H1 (cell line): ENCODE measurements around the gene CLP1. TPM values are rescaled to one million over a fixed set of nuclear protein-coding genes. Genes with fewer than 3 reads are reported as not detected.
A peak's percentile ranks its signal among the peaks of the same experiment; 100 is the strongest.

Experiments
- CTCF ChIA-PET: fragments of 300-600 bp; sonication (Branson Sonifier 250); formaldehyde crosslinking; loops from one replicate; lab custom pipeline; 2021; ENCODE audit not compliant: partially characterized antibody; lab: Charles Lee
- POLR2A ChIA-PET: fragments of 300-600 bp; sonication (Branson Sonifier 250); formaldehyde crosslinking; loops from one replicate; lab custom pipeline; 2021; ENCODE audit warnings: inconsistent platforms; ENCODE audit not compliant: partially characterized antibody; lab: Charles Lee
- DNase-seq, 2 experiments: peaks; one replicate each; pipeline versions ENCODE4 v3.0.0 to v3.0.0-alpha.2; 2010 to 2022; ENCODE audit warnings: low spot score in 2 of 2, low read depth in 1 of 2, mixed read lengths in 1 of 2
- FAIRE-seq: peaks from 2 replicates; lab custom pipeline; 2011; peaks lifted over from hg19 to GRCh38; lab: Jason Lieb, UNC
- H2AFZ ChIP-seq: 2 replicates; pipeline ENCODE4 v1.8.1; 2012; ENCODE audit warnings: low read length, inconsistent platforms
- H2AK5ac ChIP-seq: 2 replicates; pipeline ENCODE4 v1.6.1; 2013; ENCODE audit warnings: low read depth, low read length
- H2BK120ac ChIP-seq: replicated peaks from 2 replicates; pipeline ENCODE3; 2013; ENCODE audit warnings: low read depth, low read length, inconsistent platforms
- H2BK12ac ChIP-seq: 2 replicates; pipeline ENCODE4 v1.6.1; 2013; ENCODE audit warnings: low read depth, low read length
- H2BK15ac ChIP-seq: 2 replicates; pipeline ENCODE4 v1.6.1; 2013; ENCODE audit warnings: low read length
- H2BK20ac ChIP-seq: 2 replicates; pipeline ENCODE4 v1.6.1; 2013; ENCODE audit warnings: low read length
- H2BK5ac ChIP-seq: 2 replicates; pipeline ENCODE4 v1.6.1; 2013; ENCODE audit warnings: low read depth, low read length
- H3K14ac ChIP-seq: 2 replicates; pipeline ENCODE4 v1.6.1; 2013; ENCODE audit warnings: inconsistent platforms; ENCODE audit not compliant: insufficient read length
- H3K18ac ChIP-seq: 2 replicates; pipeline ENCODE4 v1.6.1; 2013; ENCODE audit warnings: low read length; ENCODE audit errors: extremely low read depth
- H3K23ac ChIP-seq: 2 replicates; pipeline ENCODE4 v1.6.1; 2013; ENCODE audit warnings: inconsistent platforms; ENCODE audit not compliant: insufficient read length
- H3K23me2 ChIP-seq: 2 replicates; pipeline ENCODE4 v1.6.1; 2013; ENCODE audit warnings: low read depth, low read length
- H3K27ac ChIP-seq: 2 replicates; pipeline ENCODE4 v1.6.1; 2011; ENCODE audit warnings: low read depth, low read length, inconsistent platforms
- H3K27me3 ChIP-seq, 4 experiments: replicated peaks in 1 of 4; 1 replicate in 1 of 4; 2 replicates in 3 of 4; pipeline versions ENCODE4 v1.6.1 to v1.8.1; 2011 to 2013; ENCODE audit warnings: low read length in 3 of 4, mild to moderate bottlenecking in 3 of 4, inconsistent platforms in 2 of 4, mixed read lengths in 2 of 4, moderate library complexity in 1 of 4; ENCODE audit not compliant: control insufficient read depth in 3 of 4, insufficient read depth in 3 of 4; ENCODE audit errors: extremely low read depth in 1 of 4
- H3K36me3 ChIP-seq, 4 experiments: 2 replicates each; pipeline versions ENCODE4 v1.6.1 to v1.8.1; 2011 to 2013; ENCODE audit warnings: mild to moderate bottlenecking in 4 of 4, low read length in 3 of 4, moderate library complexity in 2 of 4, control low read depth in 1 of 4, inconsistent platforms in 1 of 4; ENCODE audit not compliant: insufficient read depth in 4 of 4, control insufficient read depth in 2 of 4
- H3K4ac ChIP-seq: replicated peaks from 2 replicates; pipeline ENCODE3; 2013; ENCODE audit warnings: low read length, low read depth, mixed read lengths, inconsistent platforms; ENCODE audit not compliant: insufficient read length
- H3K4me1 ChIP-seq, 4 experiments: replicated peaks in 1 of 4; 1 replicate in 1 of 4; 2 replicates in 3 of 4; pipeline versions ENCODE4 v1.6.1 to v1.8.1; 2011 to 2013; ENCODE audit warnings: low read length in 3 of 4, inconsistent platforms in 2 of 4, mixed read lengths in 1 of 4; ENCODE audit not compliant: insufficient read depth in 4 of 4, control insufficient read depth in 3 of 4
- H3K4me2 ChIP-seq, 2 experiments: 2 replicates each; pipeline versions ENCODE4 v1.6.1 to v1.8.1; 2011 to 2013; ENCODE audit warnings: low read depth in 2 of 2, low read length in 2 of 2, control low read depth in 1 of 2, inconsistent platforms in 1 of 2, mild to moderate bottlenecking in 1 of 2; ENCODE audit not compliant: insufficient read depth in 1 of 2
- H3K4me3 ChIP-seq, 4 experiments: fragments of 200-600, 300-600 bp in 1 of 4; sonication (generic), shearing (Covaris generic), sonication (Bioruptor Twin) in 1 of 4; 2 replicates each; pipeline versions ENCODE4 v1.5.1 to v1.8.1; 2011 to 2016; ENCODE audit warnings: low read length in 4 of 4, low read depth in 3 of 4, control low read depth in 2 of 4, inconsistent platforms in 2 of 4, mild to moderate bottlenecking in 2 of 4, mixed read lengths in 1 of 4, moderate library complexity in 1 of 4; ENCODE audit not compliant: insufficient read depth in 2 of 4; ENCODE audit errors: extremely low read depth in 1 of 4
- H3K56ac ChIP-seq: replicated peaks from 2 replicates; pipeline ENCODE3; 2013; ENCODE audit warnings: low read depth, mild to moderate bottlenecking, mixed read lengths, low read length, inconsistent platforms; ENCODE audit not compliant: insufficient read length
- H3K79me1 ChIP-seq: 2 replicates; pipeline ENCODE4 v1.6.1; 2013; ENCODE audit warnings: low read depth, low read length, control low read depth
- H3K79me2 ChIP-seq, 2 experiments: 2 replicates each; pipeline versions ENCODE4 v1.6.1 to v1.8.1; 2012 to 2013; ENCODE audit warnings: low read length in 2 of 2, mild to moderate bottlenecking in 2 of 2, inconsistent platforms in 1 of 2; ENCODE audit not compliant: insufficient read depth in 2 of 2, control insufficient read depth in 1 of 2
- H3K9ac ChIP-seq, 4 experiments: replicated peaks in 1 of 4; 1 replicate in 1 of 4; 2 replicates in 3 of 4; pipeline versions ENCODE4 v1.6.1 to v1.8.1; 2011 to 2013; ENCODE audit warnings: low read depth in 3 of 4, low read length in 3 of 4, control low read depth in 2 of 4, mild to moderate bottlenecking in 2 of 4, moderate library complexity in 2 of 4, inconsistent platforms in 1 of 4; ENCODE audit errors: extremely low read depth in 1 of 4
- H3K9me3 ChIP-seq, 2 experiments: 2 replicates each; pipeline versions ENCODE4 v1.6.1 to v1.8.1; 2012 to 2013; ENCODE audit warnings: mild to moderate bottlenecking in 2 of 2, moderate library complexity in 2 of 2, control low read depth in 1 of 2, inconsistent platforms in 1 of 2, low read depth in 1 of 2, low read length in 1 of 2, mixed read lengths in 1 of 2; ENCODE audit not compliant: insufficient read depth in 2 of 2
- H4K20me1 ChIP-seq, 2 experiments: replicated peaks in 1 of 2; 2 replicates each; pipeline versions ENCODE3 to v1.8.1; 2011 to 2013; ENCODE audit warnings: inconsistent platforms in 2 of 2, low read length in 2 of 2, mild to moderate bottlenecking in 1 of 2; ENCODE audit not compliant: insufficient read depth in 2 of 2, control insufficient read depth in 1 of 2
- H4K5ac ChIP-seq: 2 replicates; pipeline ENCODE4 v1.6.1; 2013; ENCODE audit warnings: low read length, low read depth, mixed read lengths, inconsistent platforms; ENCODE audit not compliant: insufficient read length
- H4K8ac ChIP-seq: 2 replicates; pipeline ENCODE4 v1.8.0; 2013; ENCODE audit warnings: mild to moderate bottlenecking, moderate library complexity, low read length, inconsistent platforms; ENCODE audit not compliant: insufficient read depth; ENCODE audit errors: extremely low read depth
- H4K91ac ChIP-seq: replicated peaks from 2 replicates; pipeline ENCODE3; 2013; ENCODE audit warnings: low read length, mixed read lengths, inconsistent platforms; ENCODE audit not compliant: insufficient read length
- CEBPB ChIP-seq: IDR thresholded peaks from 2 replicates; pipeline ENCODE4 v1.6.1; 2012; ENCODE audit warnings: low read depth, low read length
- KDM1A ChIP-seq: fragments of 200-600, 300-600 bp; sonication (generic); IDR thresholded peaks from 2 replicates; pipeline ENCODE4 v1.7.1; 2016; ENCODE audit warnings: mild to moderate bottlenecking, low read length, borderline replicate concordance
- RAD21 ChIP-seq, 2 experiments: IDR thresholded peaks in 1 of 2; conservative IDR thresholded peaks in 1 of 2; 2 replicates each; pipeline ENCODE4 v1.6.1; 2011; ENCODE audit warnings: low read depth in 2 of 2, low read length in 2 of 2, improper control_type of control experiment in 1 of 2, inconsistent platforms in 1 of 2, mild to moderate bottlenecking in 1 of 2, moderate library complexity in 1 of 2
- SP4 ChIP-seq: IDR thresholded peaks from 2 replicates; pipeline ENCODE4 v1.6.1; 2012; ENCODE audit warnings: low read length, inconsistent platforms
- WGBS, 2 experiments: shearing (Covaris generic) in 1 of 2; methylation state at CpG; one replicate each; pipeline versions ENCODE4 v1.1.6 to v1.1.7; 2013 to 2015; ENCODE audit warnings: low lambda C conversion rate in 2 of 2, mixed read lengths in 2 of 2, inconsistent platforms in 1 of 2, low coverage in 1 of 2, missing lambda C conversion rate in 1 of 2; ENCODE audit not compliant: insufficient replicate concordance in 2 of 2, insufficient coverage in 1 of 2, insufficient read length in 1 of 2; ENCODE audit errors: extremely low coverage in 1 of 2, missing lambda C conversion rate in 1 of 2; 5-methylcytosine and 5-hydroxymethylcytosine counted together
- polyA plus RNA-seq, 7 experiments: library from polyadenylated mRNA; depleted of rRNA in 3 of 7; stranded (reverse) in 5 of 7; unstranded in 2 of 7; fragments of >200 nt in 5 of 7; fragments of 200-250 nt in 2 of 7; gene quantifications; 1 replicate in 5 of 7; 2 replicates in 1 of 7; 4 replicates in 1 of 7; pipeline versions ENCODE4 v1.2.1 to v1.2.3, GENCODE V29; 2011 to 2013; ENCODE audit warnings: missing spikeins in 2 of 7, mixed read lengths in 2 of 7
- total RNA-seq: library from RNA; stranded (reverse); fragmentation: NEBNext Ultra II Directional; extraction: Animal tissue kit (Norgen Biotek cat#: 25700); gene quantifications from 2 replicates; pipeline ENCODE4 v1.2.1, GENCODE V29; 2021

CLP1 gene
- total and polyA plus RNA-seq, 2 of the 8 experiments (the other 6 are each of a cell fraction or from before 2014, with no cell fraction given), result 29.4 to 29.9 TPM

DNA sequence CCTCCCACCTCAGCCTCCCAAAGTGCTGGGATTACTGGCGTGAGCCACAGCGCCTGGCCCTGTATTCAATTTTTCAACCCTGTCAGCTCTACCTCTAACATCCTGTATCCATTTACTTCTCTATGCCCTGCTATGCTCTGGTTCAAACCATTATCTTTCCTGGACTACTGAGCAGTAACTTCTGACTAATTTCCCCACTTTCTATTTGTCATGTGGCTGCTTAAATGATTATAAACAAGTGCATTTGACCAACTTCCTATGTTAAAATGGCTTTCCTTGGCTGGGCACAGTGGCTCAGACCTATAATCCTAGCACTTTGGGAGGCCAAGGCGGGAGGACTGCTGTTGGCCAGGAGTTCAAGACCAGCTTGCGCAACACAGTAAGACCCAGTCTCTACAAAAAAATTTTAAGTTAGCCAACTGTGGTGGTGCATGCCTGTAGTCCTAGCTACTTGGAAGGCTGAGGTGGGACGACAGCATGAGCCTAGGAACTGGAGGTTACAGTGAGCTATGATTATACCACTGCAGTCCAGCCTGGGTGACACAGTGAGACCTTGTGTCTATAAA is 52.3 kb downstream of the CLP1 start:
- Histone ChIP-seq H4K91ac (no peak overlapping the region), H4K20me1 (peaks cover 0 to 5% of the 10 kb centered on the region in 2 experiments), H2AK5ac (no peak overlapping the region), H2BK5ac (no peak overlapping the region), H3K23ac (no peak overlapping the region), H3K79me2 (peaks cover 22 to 40% of the 10 kb centered on the region in 2 experiments), H2BK12ac (no peak overlapping the region), H2AFZ (no peak overlapping the region), H3K27ac (no peak overlapping the region), H2BK20ac (no peak overlapping the region), H3K56ac (no peak overlapping the region), H3K9ac (no peak overlapping the region), H3K4me2 (no peak overlapping the region), H3K18ac (no peak overlapping the region), H3K27me3 (no peaks in the 10 kb centered on the region), H3K14ac (no peak overlapping the region), H3K4me1 (peaks cover 0 to 4% (median 0%) of the 10 kb centered on the region in 4 experiments; a peak in 1 of 7 replicates), H3K9me3 (no peaks in the 10 kb centered on the region), H3K4ac (no peak overlapping the region), H3K36me3 (peaks cover 0 to 2% (median under 1%) of the 10 kb centered on the region in 4 experiments; a peak in 3 of 8 replicates), H4K5ac (no peak overlapping the region), H2BK120ac (no peak overlapping the region), H2BK15ac (no peak overlapping the region), H3K23me2 (peaks cover 9% of the 10 kb centered on the region), H4K8ac (no peak overlapping the region; the same call in 1 of the 2 replicates), H3K79me1 (peaks cover 2% of the 10 kb centered on the region; the same call in 1 of the 2 replicates), H3K4me3 (no peak overlapping the region)
- TF ChIP-seq SP4 (no peak), RAD21 (IDR thresholded peaks at IDR 0.05 in 1 of 2, conservative IDR thresholded peaks at IDR 0.05 in 1 of 2; ENCODE audit: low read depth in 2 of 2, low read length in 2 of 2) (no peak), CEBPB (peak; percentile 3; the same call in 1 of the 2 replicates), KDM1A (no peak)
- 92% methylated on average over 5 of the region's 5 CpGs; no CpG with 5 or more reads in 1 of the 2 experiments for WGBS, 2 experiments
- no peak for FAIRE-seq
- ChIA-PET CTCF (interaction anchor here (0.6 to 2.2 kb wide), 4 partner anchors 11 to 359 kb away, joined by 3 to 7 read pairs (median 4); no protein-coding TSS in a partner anchor), POLR2A (interaction anchor here (0.7 to 2.5 kb wide), 5 partner anchors 8 to 62 kb away, joined by 3 to 11 read pairs (median 5); partner anchors contain the start of gene SELENOH)
- no peak for DNase-seq
